ENCODE measurements around the gene GSTP1. TPM values are rescaled to one million over a fixed set of nuclear protein-coding genes. Genes with fewer than 3 reads are reported as not detected.

Gene GSTP1
- polyA plus RNA-seq, 4 donors, result 714 to 1,471 (median 1,003) TPM

DNA sequence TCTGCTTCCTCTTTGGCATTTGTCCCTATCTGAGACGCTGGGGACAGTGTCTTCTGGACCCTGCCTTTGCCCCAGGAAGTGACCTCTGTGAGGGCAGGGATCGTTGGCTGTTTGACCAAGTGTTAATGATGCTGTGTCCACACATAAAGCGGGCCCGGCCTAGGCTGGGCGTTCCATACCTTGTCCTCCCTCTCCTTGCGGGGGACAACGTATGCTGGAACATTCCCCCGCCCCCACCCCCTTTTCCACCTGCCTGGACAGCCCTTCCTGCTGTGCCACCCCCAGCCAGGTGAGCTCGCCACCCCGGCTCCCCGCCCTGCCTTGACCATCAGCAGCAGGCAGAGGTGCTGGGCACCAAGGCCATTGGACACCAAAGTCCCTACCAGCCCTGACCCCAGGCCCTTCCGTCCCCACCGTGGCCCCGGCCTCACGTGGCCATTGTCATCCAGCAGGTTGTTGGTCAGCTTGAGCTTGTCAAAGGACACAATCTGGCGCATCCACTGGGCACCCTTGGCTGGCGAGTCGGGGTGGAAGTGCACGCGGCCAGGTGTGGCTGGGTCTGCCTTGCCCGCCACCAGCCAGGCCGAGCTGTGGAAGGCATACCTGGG is 50.2 kb downstream of the GSTP1 start:
- peak in 1 of 2 donors; percentile 74 for DNase-seq
- WGBS, 3 donors, result 58 to 76% (median 63%) methylated on average over 22 of the region's 22 CpGs
- no peaks in the 10 kb centered on the region for H3K27me3 ChIP-seq (ENCODE audit: control insufficient read depth in 3 of 3, insufficient read depth in 3 of 3, low read length in 3 of 3)
- no peaks in the 10 kb centered on the region for H3K9me3 ChIP-seq (ENCODE audit: control insufficient read depth in 2 of 2, insufficient read depth in 1 of 2, low read depth in 1 of 2, low read length in 1 of 2)
- peak overlapping the region; percentile 90 to 100 (median 95) for H3K27ac ChIP-seq (ENCODE audit: low read depth in 1 of 3, low read length in 2 of 3)
- H3K4me1 ChIP-seq (ENCODE audit: control insufficient read depth in 3 of 3, insufficient read depth in 2 of 3, low read depth in 1 of 3, low read length in 2 of 3), result peaks cover 0 to 51% (median 11%) of the 10 kb centered on the region in 3 donors
- no peak for FAIRE-seq
- H3K36me3 ChIP-seq (ENCODE audit: control insufficient read depth in 3 of 3, insufficient read depth in 2 of 3, low read depth in 1 of 3, low read length in 3 of 3), result no peaks in the 10 kb centered on the region
- peak overlapping the region in 1 of 3 donors; percentile 0 for H3K4me3 ChIP-seq (ENCODE audit: low read depth in 1 of 3, low read length in 3 of 3)

DNA sequence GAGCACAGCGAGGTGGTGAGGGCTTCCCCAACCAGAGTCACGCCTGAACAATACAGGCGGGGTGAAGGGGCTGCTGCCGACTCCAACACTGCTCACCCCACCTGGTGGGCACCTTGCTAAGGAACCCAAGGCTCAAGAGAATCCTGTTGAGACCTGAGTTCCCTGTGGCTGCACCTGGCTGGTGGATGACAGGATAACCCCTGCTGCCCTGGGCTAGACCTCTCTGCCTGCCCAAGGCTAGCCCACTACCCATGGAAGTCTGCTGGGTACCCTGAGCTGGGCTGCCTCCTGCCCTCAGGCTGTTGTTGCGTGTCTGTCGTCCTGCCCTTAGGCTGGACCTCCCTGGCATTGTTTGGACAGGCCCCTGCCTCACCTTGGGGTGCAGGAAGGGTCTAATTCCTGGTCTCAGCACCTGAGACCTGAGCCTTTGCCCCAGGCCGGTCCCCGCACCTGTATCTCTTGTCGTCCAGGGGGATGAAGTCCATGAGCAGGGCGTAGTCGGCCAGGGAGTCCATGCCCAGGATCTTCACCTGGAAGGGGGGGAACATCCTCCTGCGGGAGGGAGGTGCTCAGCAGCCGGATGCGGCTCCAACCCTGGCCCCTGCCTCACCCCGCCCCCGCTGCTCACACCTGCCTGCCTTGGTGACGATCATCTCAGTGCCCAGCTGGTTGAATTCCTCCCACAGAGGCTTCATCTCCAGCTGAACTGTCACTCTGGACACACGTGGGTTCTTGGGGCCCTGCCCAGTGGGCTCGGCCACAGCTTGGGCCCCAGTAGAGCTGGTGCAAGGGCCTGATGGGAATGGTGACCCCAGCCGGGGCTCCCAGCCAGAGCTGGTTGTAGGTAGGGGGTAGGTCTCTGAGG is 51.0 kb downstream of the GSTP1 start:
- Histone ChIP-seq H3K27ac (ENCODE audit: low read depth in 1 of 3, low read length in 2 of 3) (peak overlapping the region; percentile 69 to 95 (median 88)), H3K4me1 (ENCODE audit: control insufficient read depth in 3 of 3, insufficient read depth in 2 of 3, low read depth in 1 of 3, low read length in 2 of 3) (peaks cover 0 to 49% (median 9%) of the 10 kb centered on the region in 3 donors), H3K27me3 (ENCODE audit: control insufficient read depth in 3 of 3, insufficient read depth in 3 of 3, low read length in 3 of 3) (no peaks in the 10 kb centered on the region), H3K4me3 (ENCODE audit: low read depth in 1 of 3, low read length in 3 of 3) (no peak overlapping the region), H3K9me3 (ENCODE audit: control insufficient read depth in 2 of 2, insufficient read depth in 1 of 2, low read depth in 1 of 2, low read length in 1 of 2) (no peaks in the 10 kb centered on the region), H3K36me3 (ENCODE audit: control insufficient read depth in 3 of 3, insufficient read depth in 2 of 3, low read depth in 1 of 3, low read length in 3 of 3) (no peaks in the 10 kb centered on the region)
- 39 to 65% (median 41%) methylated on average over 20 of the region's 20 CpGs for WGBS, 3 donors
- peak; percentile 88 to 92 for DNase-seq
- no peak for FAIRE-seq

DNA sequence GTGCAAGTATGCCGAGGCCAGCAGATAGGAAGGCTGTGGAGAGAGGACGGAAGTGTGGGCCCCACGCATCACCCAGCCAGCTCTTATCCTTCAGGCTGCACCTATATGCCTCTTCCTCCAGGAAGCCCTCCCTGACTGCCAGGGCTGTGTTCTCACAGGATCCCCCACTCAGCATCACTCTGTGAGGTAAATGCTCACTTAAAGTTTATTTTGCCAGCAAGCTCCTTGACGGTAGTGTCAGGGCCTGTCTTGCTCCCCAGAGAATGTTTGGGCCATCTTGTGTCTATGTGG is 51.6 kb downstream of the GSTP1 start:
- no peak overlapping the region for H3K4me3 ChIP-seq (ENCODE audit: low read depth in 1 of 3, low read length in 3 of 3)
- no peaks in the 10 kb centered on the region for H3K36me3 ChIP-seq (ENCODE audit: control insufficient read depth in 3 of 3, insufficient read depth in 2 of 3, low read depth in 1 of 3, low read length in 3 of 3)
- DNase-seq, result no peak
- H3K9me3 ChIP-seq (ENCODE audit: control insufficient read depth in 2 of 2, insufficient read depth in 1 of 2, low read depth in 1 of 2, low read length in 1 of 2), result no peaks in the 10 kb centered on the region
- no peaks in the 10 kb centered on the region for H3K27me3 ChIP-seq (ENCODE audit: control insufficient read depth in 3 of 3, insufficient read depth in 3 of 3, low read length in 3 of 3)
- H3K4me1 ChIP-seq (ENCODE audit: control insufficient read depth in 3 of 3, insufficient read depth in 2 of 3, low read depth in 1 of 3, low read length in 2 of 3), result peaks cover 0 to 49% (median 9%) of the 10 kb centered on the region in 3 donors
- H3K27ac ChIP-seq (ENCODE audit: low read depth in 1 of 3, low read length in 2 of 3), result peak overlapping the region; percentile 69 to 95 (median 88)
- no peak for FAIRE-seq
- WGBS, 3 donors, result 25 to 67% (median 40%) methylated on average over 4 of the region's 4 CpGs

Other genes with a start within 250 kb of the GSTP1 start
- gene POLD4, start 230.3 kb upstream of the GSTP1 start, polyA plus RNA-seq, result 100 to 1,000 TPM; 137 to 492 (median 310) TPM
- gene CLCF1, start 210.2 kb upstream of the GSTP1 start, polyA plus RNA-seq, result 1 to 10 TPM in 3 of 4 donors, not detected in 1; 1.4 to 6.3 (median 3.0) TPM
- 10 to 100 TPM; 19.5 to 88.3 (median 40.7) TPM for gene RAD9A, start 191.8 kb upstream of the GSTP1 start, polyA plus RNA-seq
- 100 to 1,000 TPM; 123 to 211 (median 187) TPM for gene PPP1CA, start 182.0 kb upstream of the GSTP1 start, polyA plus RNA-seq
- gene TBC1D10C, start 179.7 kb upstream of the GSTP1 start, polyA plus RNA-seq, result 10 to 100 TPM in 1 of 4 donors, 1 to 10 TPM in 3; 2.5 to 18.1 (median 4.1) TPM
- under 1 TPM in 2 of 4 donors, not detected in 2; 0.40 to 0.84 TPM for gene CARNS1, start 168.1 kb upstream of the GSTP1 start, polyA plus RNA-seq
- 10 to 100 TPM; 39.0 to 88.1 (median 74.3) TPM for gene RPS6KB2, start 155.3 kb upstream of the GSTP1 start, polyA plus RNA-seq
- 10 to 100 TPM in 3 of 4 donors, 1 to 10 TPM in 1; 7.5 to 34.6 (median 15.9) TPM for gene PTPRCAP, start 146.1 kb upstream of the GSTP1 start, polyA plus RNA-seq
- 100 to 1,000 TPM; 106 to 208 (median 133) TPM for gene CORO1B, start 140.3 kb upstream of the GSTP1 start, polyA plus RNA-seq
- gene GPR152, start 131.1 kb upstream of the GSTP1 start, polyA plus RNA-seq, result under 1 TPM in 1 of 4 donors, not detected in 3; 0.04 TPM
- 1 to 10 TPM in 1 of 4 donors, under 1 TPM in 2, not detected in 1; 0.27 to 1.1 (median 0.41) TPM for gene CABP4, start 128.5 kb upstream of the GSTP1 start, polyA plus RNA-seq
- gene TMEM134, start 114.6 kb upstream of the GSTP1 start, polyA plus RNA-seq, result 100 to 1,000 TPM in 1 of 4 donors, 10 to 100 TPM in 3; 70.3 to 119 (median 71.2) TPM
- gene AIP, start 100.8 kb upstream of the GSTP1 start, polyA plus RNA-seq, result 100 to 1,000 TPM in 1 of 4 donors, 10 to 100 TPM in 3; 45.7 to 102 (median 79.6) TPM
- 10 to 100 TPM; 31.2 to 42.1 (median 35.9) TPM for gene PITPNM1, start 78.4 kb upstream of the GSTP1 start, polyA plus RNA-seq
- gene CDK2AP2, start 75.7 kb upstream of the GSTP1 start, polyA plus RNA-seq, result 100 to 1,000 TPM in 2 of 4 donors, 10 to 100 TPM in 2; 80.0 to 108 (median 97.5) TPM
- not detected for gene CABP2, start 60.4 kb upstream of the GSTP1 start, polyA plus RNA-seq
- gene NDUFV1, start 23.1 kb downstream of the GSTP1 start, polyA plus RNA-seq, result 100 to 1,000 TPM; 170 to 361 (median 249) TPM
- gene NUDT8, start 46.1 kb downstream of the GSTP1 start, polyA plus RNA-seq, result 10 to 100 TPM; 11.7 to 67.1 (median 45.7) TPM
- gene TBX10, start 56.0 kb downstream of the GSTP1 start, polyA plus RNA-seq, result 10 to 100 TPM in 3 of 4 donors, 1 to 10 TPM in 1; 4.3 to 69.4 (median 27.9) TPM
- gene ACY3, start 66.9 kb downstream of the GSTP1 start, polyA plus RNA-seq, result 100 to 1,000 TPM in 2 of 4 donors, 10 to 100 TPM in 2; 36.6 to 271 (median 125) TPM
- gene ALDH3B2, start 90.8 kb downstream of the GSTP1 start, polyA plus RNA-seq, result under 1 TPM in 2 of 4 donors, not detected in 2; 0.03 to 0.12 TPM

Data from small intestine (tissue), 7 donors.